NCI-H2081 (cell line): Measurements from ENCODE around the gene PTAFR.

Experiments used
- DNase-seq, 2 experiments: peaks; one replicate each; lab custom pipeline; 2025; lab: John Stamatoyannopoulos, UW

The PTAFR gene

GRCh38 chr1:28118640-28119307 is 57.7 kb downstream of the PTAFR start:
- no peak for DNase-seq

DNA sequence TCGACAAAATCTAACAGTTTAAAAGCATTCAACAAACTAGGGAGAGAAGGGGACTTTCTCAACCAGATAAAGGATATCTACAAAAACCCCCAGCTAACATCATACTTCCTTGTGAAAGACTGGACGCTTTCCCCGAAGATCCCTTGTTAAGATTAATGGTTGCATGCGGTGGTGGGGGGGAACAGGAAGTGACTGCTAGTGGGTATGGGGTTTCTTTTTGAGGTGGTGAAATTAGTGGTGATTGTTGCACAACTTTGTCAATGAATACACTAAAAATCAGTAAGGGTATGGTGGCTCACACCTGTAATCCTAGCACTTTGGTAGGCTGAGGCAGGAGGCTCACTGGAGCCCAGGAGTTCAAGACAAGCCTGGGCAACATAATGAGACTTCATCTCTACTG is 61.2 kb downstream of the PTAFR start:
- no peak for DNase-seq

- DNase-seq, result no peak
Measured at GRCh38 chr1:28114844-28115243, 61.6 kb downstream of the PTAFR start.

DNA sequence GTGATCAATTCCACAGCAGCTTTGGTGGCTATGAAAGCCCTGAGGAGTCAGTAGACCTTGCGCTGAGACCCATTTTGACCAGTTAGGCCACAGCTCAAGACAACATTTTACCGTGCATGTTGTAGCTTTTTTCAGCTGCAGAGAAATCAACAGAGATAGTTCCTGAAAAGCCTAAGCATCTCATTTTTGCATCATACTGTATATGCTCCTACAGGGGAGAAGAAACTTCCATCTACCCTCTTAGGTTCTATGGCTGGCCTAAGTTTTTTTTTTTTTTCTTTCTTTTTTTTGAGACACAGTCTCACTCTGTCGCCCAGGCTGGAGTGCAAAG is 63.3 kb downstream of the PTAFR start:
- no peak for DNase-seq

DNA sequence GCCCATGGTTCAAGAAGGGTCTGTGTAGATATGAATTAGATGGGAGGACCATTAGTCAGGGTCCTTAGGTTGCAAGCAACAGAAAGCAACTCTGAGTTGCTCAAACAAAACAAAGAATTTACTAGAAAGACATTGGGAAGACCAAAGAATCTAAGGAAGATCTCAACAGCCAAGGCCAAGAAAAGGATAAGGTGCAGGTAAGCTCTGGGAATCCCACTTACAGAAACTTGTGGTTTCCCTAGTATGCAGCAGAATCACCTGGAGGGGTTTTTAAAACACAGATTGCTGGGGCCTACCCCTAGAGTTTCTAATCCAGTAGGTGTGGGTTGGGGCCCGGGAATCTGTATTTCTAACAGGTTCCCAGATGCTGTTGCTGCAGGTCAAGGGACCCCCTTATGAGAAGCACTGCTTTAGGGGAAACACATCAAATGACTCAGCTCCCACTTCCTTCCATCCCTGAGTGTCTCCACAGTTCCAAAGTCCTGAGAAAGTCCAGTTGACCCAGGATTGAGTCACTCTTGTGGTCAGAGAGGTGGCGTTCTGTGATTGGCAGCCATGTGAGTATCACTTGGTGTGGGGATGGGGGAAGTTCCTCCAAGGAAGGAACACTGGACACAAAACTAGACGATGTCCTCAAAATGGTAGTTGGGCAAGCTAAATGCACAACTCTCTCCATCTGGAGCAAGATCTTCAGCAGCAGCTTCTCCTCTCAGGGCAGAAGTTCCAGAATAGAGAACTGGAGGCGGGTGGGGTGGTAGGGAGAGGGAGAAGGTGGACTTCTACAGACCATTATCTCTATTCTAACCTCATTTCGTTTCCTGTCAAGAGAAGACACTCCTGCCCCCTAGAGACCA is 63.9 kb downstream of the PTAFR start:
- no peak for DNase-seq

DNA sequence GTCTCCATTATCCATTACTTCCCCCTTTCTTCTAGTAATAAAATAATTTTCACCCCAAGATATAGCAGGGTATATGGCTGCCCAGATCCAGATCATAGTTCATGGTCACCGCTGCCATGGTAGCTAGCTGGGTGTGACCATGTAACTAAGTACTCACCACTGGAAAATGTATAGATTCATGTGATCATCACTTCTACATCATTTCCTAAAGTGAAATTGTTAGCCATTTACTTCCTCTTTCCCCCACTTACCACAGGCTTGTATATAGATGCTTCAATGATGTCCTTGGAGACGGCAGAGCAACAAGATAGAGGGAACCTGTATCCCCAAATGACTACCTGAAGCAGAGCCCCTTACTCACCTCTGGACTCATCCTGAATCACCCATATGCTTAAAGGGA is 65.3 kb downstream of the PTAFR start:
- no peak for DNase-seq

- DNase-seq, result no peak
Measured at GRCh38 chr1:28110555-28110954, 65.9 kb downstream of the PTAFR start.

DNA sequence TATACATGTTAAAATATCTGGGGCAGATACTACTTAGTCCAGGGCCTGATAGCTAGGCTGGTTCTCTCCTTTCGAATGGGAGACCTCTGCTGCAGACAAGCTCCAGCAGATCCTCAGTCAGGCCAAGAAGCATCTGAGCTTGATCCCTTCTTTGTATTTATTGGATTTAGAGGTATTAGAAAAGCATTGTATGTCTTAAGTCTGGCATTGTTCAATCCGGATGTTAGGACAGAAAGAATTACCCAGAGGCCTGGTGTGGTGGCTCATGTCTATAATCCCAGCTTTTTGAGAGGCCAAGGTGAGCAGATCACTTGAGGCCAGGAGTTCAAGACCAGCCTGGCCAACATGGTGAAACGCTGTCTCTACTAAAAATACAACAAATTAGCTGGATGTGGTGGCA is 66.9 kb downstream of the PTAFR start:
- no peak for DNase-seq

GRCh38 chr1:28108001-28108400 is 68.5 kb downstream of the PTAFR start:
- DNase-seq, result no peak

- DNase-seq, result no peak
Measured at GRCh38 chr1:28104866-28105467, 71.5 kb downstream of the PTAFR start.

DNA sequence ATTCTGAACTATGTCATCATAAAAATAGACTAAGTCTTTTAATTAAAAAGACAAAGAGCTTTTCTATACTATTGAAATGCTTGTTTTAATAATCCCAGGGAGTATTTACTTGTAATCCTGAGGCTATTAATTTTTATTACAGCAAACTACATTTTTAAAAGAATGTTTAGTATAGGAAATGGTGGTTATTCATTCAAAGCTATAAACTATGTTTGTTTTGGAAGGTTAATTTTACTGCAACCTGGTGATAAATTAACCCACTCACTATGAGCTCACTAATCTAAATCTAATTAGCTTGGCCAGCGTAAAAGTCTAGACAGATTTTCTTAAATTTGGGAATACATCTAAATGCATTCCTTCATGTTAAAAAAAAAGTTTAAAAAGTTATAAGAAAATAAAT is 74.3 kb downstream of the PTAFR start:
- no peak for DNase-seq

GRCh38 chr1:28099050-28099769 is 77.3 kb downstream of the PTAFR start:
- DNase-seq, result no peak
